Thyroid gland (tissue), 4 donors: ENCODE results near the gene NEDD4L.

Experiments
- CTCF ChIP-seq, 6 experiments: fragments of 200-600 bp in 3 of 6; fragments of 450-650 bp in 3 of 6; sonication (generic) in 3 of 6; IDR thresholded peaks; one replicate each; pipeline ENCODE4 v1.5.1; 2016 to 2019; ENCODE audit warnings: antibody characterized with exemption in 6 of 6, mild to moderate bottlenecking in 2 of 6, inconsistent platforms in 1 of 6, moderate library complexity in 1 of 6
- POLR2A ChIP-seq, 2 donors: fragments of 450-650 bp; IDR thresholded peaks; one replicate each; pipeline ENCODE4 v1.6.1; 2017; ENCODE audit warnings: antibody characterized with exemption in 2 of 2, mild to moderate bottlenecking in 2 of 2, moderate library complexity in 1 of 2

GRCh38 chr18:58234359-58234741 is 190.3 kb downstream of the NEDD4L start:
- TF ChIP-seq CTCF (IDR thresholded peaks at IDR 0.05) (no peak), POLR2A (IDR thresholded peaks at IDR 0.05) (no peak)
